ENCODE results near the gene FASTKD3. TPM values are rescaled to one million over a fixed set of nuclear protein-coding genes. Genes with fewer than 3 reads are reported as not detected.

The FASTKD3 gene
- total RNA-seq, 1 donor from 2014 or later, result 14.7 TPM

DNA sequence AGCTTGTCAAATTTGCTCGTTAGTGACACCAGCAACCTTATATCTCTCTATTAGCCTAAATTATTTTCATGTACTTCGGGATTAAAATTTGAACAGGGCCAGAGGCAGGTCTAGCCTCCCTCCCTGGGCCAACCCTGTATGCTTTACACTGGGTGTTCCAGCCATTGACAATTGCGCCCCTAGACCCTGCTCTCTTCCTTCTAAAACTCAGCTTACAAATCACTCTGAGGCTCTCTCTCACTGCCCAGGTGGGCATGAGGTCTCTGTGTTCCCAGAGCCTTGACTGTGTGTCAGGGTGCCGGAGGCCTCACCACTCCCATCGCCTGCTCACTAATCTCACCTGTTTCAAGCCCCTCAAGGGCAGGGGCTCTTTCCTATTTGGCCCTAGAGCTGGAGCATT, 11.5 kb downstream of the FASTKD3 start:
- no peak for DNase-seq (ENCODE audit: extremely low spot score in 2 of 2)
- H3K4me1 ChIP-seq, result peaks cover 6% of the 10 kb centered on the region
- TF ChIP-seq POLR2A (IDR thresholded peaks at IDR 0.05), result no peak
- no peaks in the 10 kb centered on the region for H3K9me3 ChIP-seq
- no peak overlapping the region for H3K27ac ChIP-seq
- H3K36me3 ChIP-seq, result peaks cover 0 to 32% of the 10 kb centered on the region in 2 donors
- no peaks in the 10 kb centered on the region for H3K27me3 ChIP-seq
- intact Hi-C loops (cut with DNase I), result no loop called here
- H3K4me3 ChIP-seq, result no peak overlapping the region

DNA sequence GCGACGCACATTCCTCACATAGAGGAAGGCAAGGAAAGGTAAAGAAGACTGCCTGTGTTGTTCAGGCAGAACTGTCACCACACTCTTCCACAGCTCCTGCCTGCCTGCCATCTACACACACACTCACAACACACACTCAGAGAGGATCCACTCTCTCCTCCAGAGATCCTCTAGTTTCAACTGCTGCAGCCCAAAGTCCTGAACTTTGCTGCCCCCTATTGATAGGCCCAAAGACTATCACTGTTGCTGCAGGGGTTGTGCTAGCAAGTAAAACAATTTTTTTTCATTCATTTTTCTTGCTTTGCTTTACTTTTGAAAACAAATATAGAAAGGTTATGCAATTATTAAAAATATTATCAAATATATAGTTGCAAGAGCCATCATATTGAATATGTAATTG, 12.0 kb downstream of the FASTKD3 start:
- Histone ChIP-seq H3K4me1 (peaks cover 10% of the 10 kb centered on the region), H3K9me3 (no peaks in the 10 kb centered on the region), H3K36me3 (peaks cover 0 to 27% of the 10 kb centered on the region in 2 donors), H3K27ac (no peak overlapping the region), H3K27me3 (no peaks in the 10 kb centered on the region), H3K4me3 (no peak overlapping the region)
- TF ChIP-seq, protein P1, sequence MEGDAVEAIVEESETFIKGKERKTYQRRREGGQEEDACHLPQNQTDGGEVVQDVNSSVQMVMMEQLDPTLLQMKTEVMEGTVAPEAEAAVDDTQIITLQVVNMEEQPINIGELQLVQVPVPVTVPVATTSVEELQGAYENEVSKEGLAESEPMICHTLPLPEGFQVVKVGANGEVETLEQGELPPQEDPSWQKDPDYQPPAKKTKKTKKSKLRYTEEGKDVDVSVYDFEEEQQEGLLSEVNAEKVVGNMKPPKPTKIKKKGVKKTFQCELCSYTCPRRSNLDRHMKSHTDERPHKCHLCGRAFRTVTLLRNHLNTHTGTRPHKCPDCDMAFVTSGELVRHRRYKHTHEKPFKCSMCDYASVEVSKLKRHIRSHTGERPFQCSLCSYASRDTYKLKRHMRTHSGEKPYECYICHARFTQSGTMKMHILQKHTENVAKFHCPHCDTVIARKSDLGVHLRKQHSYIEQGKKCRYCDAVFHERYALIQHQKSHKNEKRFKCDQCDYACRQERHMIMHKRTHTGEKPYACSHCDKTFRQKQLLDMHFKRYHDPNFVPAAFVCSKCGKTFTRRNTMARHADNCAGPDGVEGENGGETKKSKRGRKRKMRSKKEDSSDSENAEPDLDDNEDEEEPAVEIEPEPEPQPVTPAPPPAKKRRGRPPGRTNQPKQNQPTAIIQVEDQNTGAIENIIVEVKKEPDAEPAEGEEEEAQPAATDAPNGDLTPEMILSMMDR (IDR thresholded peaks at IDR 0.05), result peak in 2 of 3 experiments; percentile 27 to 49
- no peak for TF ChIP-seq POLR2A (IDR thresholded peaks at IDR 0.05)
- intact Hi-C loops (cut with DNase I), result no loop called here
- no peak for DNase-seq (ENCODE audit: extremely low spot score in 2 of 2)

DNA sequence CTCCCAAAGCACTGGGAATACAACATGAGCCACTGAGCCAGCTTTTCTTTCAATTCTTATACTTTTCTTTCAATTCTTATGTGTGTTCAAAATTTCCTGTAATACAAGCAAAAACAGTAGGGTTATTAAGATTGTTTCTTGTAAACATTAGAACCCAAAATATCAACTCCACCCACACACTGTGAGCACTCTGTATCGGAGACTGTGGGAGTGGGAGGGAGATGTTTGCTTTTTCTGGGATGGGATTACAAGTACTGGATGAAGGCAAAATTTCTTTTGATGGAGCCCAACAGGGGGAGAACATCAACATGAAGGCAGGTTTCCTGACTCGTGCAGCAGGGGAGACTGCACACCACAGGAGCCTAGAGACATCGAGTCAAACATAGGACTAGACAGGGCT, 13.2 kb downstream of the FASTKD3 start:
- intact Hi-C loops (cut with DNase I), result no loop called here
- peaks cover 10% of the 10 kb centered on the region for H3K4me1 ChIP-seq
- no peaks in the 10 kb centered on the region for H3K9me3 ChIP-seq
- no peak overlapping the region for H3K27ac ChIP-seq
- peaks cover 0 to 14% of the 10 kb centered on the region in 2 donors for H3K36me3 ChIP-seq
- no peak for DNase-seq (ENCODE audit: extremely low spot score in 2 of 2)
- TF ChIP-seq, protein P1 (IDR thresholded peaks at IDR 0.05), result no peak
- no peak for TF ChIP-seq POLR2AphosphoS5 (IDR thresholded peaks at IDR 0.05; ENCODE audit: insufficient read depth in 1 of 2, low read depth in 1 of 2)
- no peak for TF ChIP-seq POLR2A (IDR thresholded peaks at IDR 0.05)
- H3K27me3 ChIP-seq, result no peaks in the 10 kb centered on the region
- H3K4me3 ChIP-seq, result no peak overlapping the region

DNA sequence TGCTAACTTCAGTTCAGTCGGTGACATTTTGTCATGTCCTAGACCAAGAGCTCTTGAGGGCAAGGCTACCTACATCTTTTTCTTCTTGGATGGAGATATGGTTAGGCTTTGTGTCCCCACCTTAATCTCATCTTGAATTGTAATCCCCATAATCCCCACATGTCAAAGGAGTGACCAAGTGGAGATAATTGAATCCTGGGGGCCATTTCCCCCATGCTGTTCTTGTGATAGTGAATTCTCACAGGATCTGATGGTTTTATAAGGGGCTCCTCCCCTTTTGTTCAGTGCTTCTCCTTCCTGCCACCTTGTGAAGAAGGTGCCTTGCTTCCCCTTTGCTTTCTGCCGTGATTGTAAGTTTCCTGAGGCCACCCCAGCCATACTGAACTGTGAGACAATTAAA, 15.8 kb downstream of the FASTKD3 start:
- Histone ChIP-seq H3K27ac (no peak overlapping the region), H3K36me3 (no peaks in the 10 kb centered on the region), H3K4me3 (no peak overlapping the region), H3K27me3 (no peaks in the 10 kb centered on the region), H3K9me3 (no peaks in the 10 kb centered on the region), H3K4me1 (peaks cover 20% of the 10 kb centered on the region)
- no peak for TF ChIP-seq POLR2A (IDR thresholded peaks at IDR 0.05)
- no peak for TF ChIP-seq POLR2AphosphoS5 (IDR thresholded peaks at IDR 0.05; ENCODE audit: insufficient read depth in 1 of 2, low read depth in 1 of 2)
- intact Hi-C loops (cut with DNase I), result no loop called here
- DNase-seq (ENCODE audit: extremely low spot score in 2 of 2), result no peak

- TF ChIP-seq POLR2AphosphoS5 (IDR thresholded peaks at IDR 0.05; ENCODE audit: insufficient read depth in 1 of 2, low read depth in 1 of 2) (no peak), POLR2A (IDR thresholded peaks at IDR 0.05) (no peak)
- TF ChIP-seq, protein P1 (IDR thresholded peaks at IDR 0.05), result no peak
- Histone ChIP-seq H3K9me3 (no peaks in the 10 kb centered on the region), H3K4me1 (peaks cover 20% of the 10 kb centered on the region), H3K27ac (peak overlapping the region; percentile 6), H3K4me3 (no peak overlapping the region), H3K27me3 (no peaks in the 10 kb centered on the region), H3K36me3 (no peaks in the 10 kb centered on the region)
- no peak for DNase-seq (ENCODE audit: extremely low spot score in 2 of 2)
- intact Hi-C loops (cut with DNase I), result no loop called here
These were observed 16.3 kb downstream of the FASTKD3 start for GRCh38 chr5:7852542-7852941.

- intact Hi-C loops (cut with DNase I), result no loop called here
- Histone ChIP-seq H3K36me3 (no peaks in the 10 kb centered on the region), H3K4me3 (peak overlapping the region in 1 of 2 donors; percentile 74), H3K27me3 (no peaks in the 10 kb centered on the region), H3K4me1 (peaks cover 20% of the 10 kb centered on the region), H3K9me3 (no peaks in the 10 kb centered on the region), H3K27ac (peak overlapping the region; percentile 6)
- no peak for TF ChIP-seq POLR2A (IDR thresholded peaks at IDR 0.05)
- TF ChIP-seq, protein P1 (IDR thresholded peaks at IDR 0.05), result no peak
- no peak for TF ChIP-seq POLR2AphosphoS5 (IDR thresholded peaks at IDR 0.05; ENCODE audit: insufficient read depth in 1 of 2, low read depth in 1 of 2)
- no peak for DNase-seq (ENCODE audit: extremely low spot score in 2 of 2)
These were observed 17.1 kb downstream of the FASTKD3 start for GRCh38 chr5:7851617-7852289.
